B cell (primary cell): ENCODE data around the gene ALKBH2.

Experiments
- EZH2 ChIP-seq: IDR thresholded peaks from 2 replicates; pipeline ENCODE4 v1.6.1; 2012; ENCODE audit warnings: borderline replicate concordance, low read depth, mild to moderate bottlenecking, moderate library complexity, low read length; ENCODE audit not compliant: insufficient read depth, poor library complexity, severe bottlenecking
- TF ChIP-seq, protein P1 (sequence below): fragments of 200-600 bp; IDR thresholded peaks from one replicate; pipeline ENCODE4 v1.8.0; 2022; ENCODE audit warnings: antibody characterized with exemption, mild to moderate bottlenecking

DNA sequence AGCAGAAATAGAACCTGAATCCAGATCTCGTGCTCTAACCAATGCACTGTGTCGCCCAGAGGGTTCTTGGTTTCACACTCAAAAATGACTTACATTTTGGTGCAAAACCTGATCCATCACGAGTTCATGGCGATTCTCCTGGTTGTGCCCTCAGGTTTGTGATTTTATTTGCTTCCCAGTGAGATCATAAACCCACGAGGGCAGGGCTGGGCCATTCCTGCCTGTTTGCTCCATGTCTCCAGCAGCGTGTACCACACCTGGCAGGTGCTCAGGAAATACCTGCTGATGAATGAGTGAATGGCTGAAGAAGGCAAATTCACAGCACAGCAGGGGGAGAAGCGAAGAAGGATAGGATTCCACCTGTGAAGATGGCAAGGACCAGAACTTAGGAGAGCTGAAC lies 32.5 kb upstream of the ALKBH2 start:
- TF ChIP-seq, protein P1, sequence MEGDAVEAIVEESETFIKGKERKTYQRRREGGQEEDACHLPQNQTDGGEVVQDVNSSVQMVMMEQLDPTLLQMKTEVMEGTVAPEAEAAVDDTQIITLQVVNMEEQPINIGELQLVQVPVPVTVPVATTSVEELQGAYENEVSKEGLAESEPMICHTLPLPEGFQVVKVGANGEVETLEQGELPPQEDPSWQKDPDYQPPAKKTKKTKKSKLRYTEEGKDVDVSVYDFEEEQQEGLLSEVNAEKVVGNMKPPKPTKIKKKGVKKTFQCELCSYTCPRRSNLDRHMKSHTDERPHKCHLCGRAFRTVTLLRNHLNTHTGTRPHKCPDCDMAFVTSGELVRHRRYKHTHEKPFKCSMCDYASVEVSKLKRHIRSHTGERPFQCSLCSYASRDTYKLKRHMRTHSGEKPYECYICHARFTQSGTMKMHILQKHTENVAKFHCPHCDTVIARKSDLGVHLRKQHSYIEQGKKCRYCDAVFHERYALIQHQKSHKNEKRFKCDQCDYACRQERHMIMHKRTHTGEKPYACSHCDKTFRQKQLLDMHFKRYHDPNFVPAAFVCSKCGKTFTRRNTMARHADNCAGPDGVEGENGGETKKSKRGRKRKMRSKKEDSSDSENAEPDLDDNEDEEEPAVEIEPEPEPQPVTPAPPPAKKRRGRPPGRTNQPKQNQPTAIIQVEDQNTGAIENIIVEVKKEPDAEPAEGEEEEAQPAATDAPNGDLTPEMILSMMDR: no peak
- no peak for TF ChIP-seq EZH2
